ENCODE data around the gene PRKAA1.

GRCh38 chr5:40833712-40834229 is 35.6 kb upstream of the PRKAA1 start:
- no peak for TF ChIP-seq CTCF (IDR thresholded peaks at IDR 0.05)
- no peak for TF ChIP-seq EZH2 (IDR thresholded peaks at IDR 0.05; ENCODE audit: borderline replicate concordance, insufficient read depth, low read depth, low read length, poor library complexity, severe bottlenecking)
